Measurements from ENCODE around the gene IQCM.
"Not testable (repeated sequence)": the region's sequence is repeated elsewhere in the genome, so short reads cannot be mapped to it uniquely, and the experiment has no call there.

IQCM gene

GRCh38 chr4:149552601-149553000, 263.0 kb downstream of the IQCM start:
- H3K9me3 ChIP-seq, result no peaks in the 10 kb centered on the region
- no peaks in the 10 kb centered on the region for H3K36me3 ChIP-seq
- H3K4me2 ChIP-seq, result no peak overlapping the region
- no peaks in the 10 kb centered on the region for H4K20me1 ChIP-seq
- H3K4me3 ChIP-seq, result no peak overlapping the region
- H3K27me3 ChIP-seq, result no peaks in the 10 kb centered on the region
- TF ChIP-seq Cebpa-rat (IDR thresholded peaks at IDR 0.05), result no peak
- H3K4me1 ChIP-seq, result no peaks in the 10 kb centered on the region
- H3K27ac ChIP-seq, result no peak overlapping the region
- H3K9ac ChIP-seq, result no peak overlapping the region

GRCh38 chr4:149549911-149550310, 265.7 kb downstream of the IQCM start:
- no peak for TF ChIP-seq Cebpa-rat (IDR thresholded peaks at IDR 0.05)

DNA sequence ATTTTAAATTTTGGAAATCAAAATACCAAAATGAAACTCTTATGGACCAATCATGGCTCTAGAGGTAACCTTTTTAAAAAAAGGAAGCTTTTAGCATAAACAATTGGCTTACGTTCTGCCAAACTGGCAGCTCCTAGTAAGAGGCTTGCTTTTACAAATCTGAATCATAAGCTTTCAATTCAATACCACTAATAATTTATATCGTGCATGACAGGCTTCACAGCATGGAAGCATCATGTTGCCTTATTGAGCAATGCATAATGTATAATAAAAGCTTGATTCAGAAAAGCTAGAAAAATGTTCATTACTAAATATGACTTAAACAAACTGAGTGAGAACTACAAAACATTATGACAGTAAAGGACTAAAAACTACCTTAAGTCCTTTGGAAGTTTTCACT, 280.9 kb downstream of the IQCM start:
- Histone ChIP-seq H3K4me2 (no peak overlapping the region), H3K9me3 (peaks cover 7% of the 10 kb centered on the region; the same call in 1 of the 2 replicates), H3K4me3 (no peak overlapping the region), H3K27me3 (no peaks in the 10 kb centered on the region), H3K9ac (no peak overlapping the region), H3K4me1 (no peaks in the 10 kb centered on the region), H3K27ac (no peak overlapping the region), H3K36me3 (no peaks in the 10 kb centered on the region), H4K20me1 (no peaks in the 10 kb centered on the region)
- TF ChIP-seq Cebpa-rat (IDR thresholded peaks at IDR 0.05), result no peak

More at GRCh38 chr4:149549911-149550310, 265.7 kb downstream of the IQCM start:
- H3K27ac ChIP-seq, result no peak overlapping the region
- H3K9me3 ChIP-seq, result no peaks in the 10 kb centered on the region
- no peak overlapping the region for H3K9ac ChIP-seq
- no peaks in the 10 kb centered on the region for H4K20me1 ChIP-seq
- H3K4me3 ChIP-seq, result no peak overlapping the region
- no peaks in the 10 kb centered on the region for H3K27me3 ChIP-seq
- no peak overlapping the region for H3K4me2 ChIP-seq
- no peaks in the 10 kb centered on the region for H3K36me3 ChIP-seq
- H3K4me1 ChIP-seq, result no peaks in the 10 kb centered on the region

- Histone ChIP-seq H3K4me3 (no peak overlapping the region), H3K9me3 (peaks cover 3% of the 10 kb centered on the region; the same call in 1 of the 2 replicates), H3K27me3 (no peaks in the 10 kb centered on the region), H3K4me1 (no peaks in the 10 kb centered on the region), H3K9ac (no peak overlapping the region), H3K27ac (no peak overlapping the region), H4K20me1 (no peaks in the 10 kb centered on the region), H3K36me3 (no peaks in the 10 kb centered on the region), H3K4me2 (no peak overlapping the region)
- TF ChIP-seq Cebpa-rat (IDR thresholded peaks at IDR 0.05), result no peak
Measured at GRCh38 chr4:149531861-149532260, 283.8 kb downstream of the IQCM start.

DNA sequence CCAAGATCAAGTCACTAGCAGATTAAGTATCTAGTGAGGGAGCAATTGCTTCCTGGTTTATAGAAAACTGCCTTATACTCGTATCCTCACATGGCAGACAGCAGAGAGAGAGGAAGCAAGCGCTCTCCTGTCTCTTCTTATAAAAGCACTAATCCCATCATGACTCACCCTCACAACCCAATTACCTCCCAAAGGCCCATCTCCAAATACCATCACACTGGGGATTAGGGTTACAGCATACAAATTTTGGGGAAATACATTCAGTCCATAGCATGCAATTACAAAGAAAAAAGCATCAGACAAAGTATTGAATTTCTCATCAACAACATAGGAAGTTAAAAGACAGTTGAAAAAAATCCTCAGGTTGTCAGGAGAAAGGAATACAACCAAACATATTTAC, 292.6 kb downstream of the IQCM start:
- no peaks in the 10 kb centered on the region for H3K27me3 ChIP-seq
- no peak overlapping the region for H3K9ac ChIP-seq
- no peak for TF ChIP-seq Cebpa-rat (IDR thresholded peaks at IDR 0.05)
- no peak overlapping the region for H3K4me2 ChIP-seq
- H3K27ac ChIP-seq, result no peak overlapping the region
- no peaks in the 10 kb centered on the region for H4K20me1 ChIP-seq
- H3K4me3 ChIP-seq, result no peak overlapping the region
- H3K36me3 ChIP-seq, result no peaks in the 10 kb centered on the region
- H3K4me1 ChIP-seq, result no peaks in the 10 kb centered on the region
- H3K9me3 ChIP-seq, result no peaks in the 10 kb centered on the region

DNA sequence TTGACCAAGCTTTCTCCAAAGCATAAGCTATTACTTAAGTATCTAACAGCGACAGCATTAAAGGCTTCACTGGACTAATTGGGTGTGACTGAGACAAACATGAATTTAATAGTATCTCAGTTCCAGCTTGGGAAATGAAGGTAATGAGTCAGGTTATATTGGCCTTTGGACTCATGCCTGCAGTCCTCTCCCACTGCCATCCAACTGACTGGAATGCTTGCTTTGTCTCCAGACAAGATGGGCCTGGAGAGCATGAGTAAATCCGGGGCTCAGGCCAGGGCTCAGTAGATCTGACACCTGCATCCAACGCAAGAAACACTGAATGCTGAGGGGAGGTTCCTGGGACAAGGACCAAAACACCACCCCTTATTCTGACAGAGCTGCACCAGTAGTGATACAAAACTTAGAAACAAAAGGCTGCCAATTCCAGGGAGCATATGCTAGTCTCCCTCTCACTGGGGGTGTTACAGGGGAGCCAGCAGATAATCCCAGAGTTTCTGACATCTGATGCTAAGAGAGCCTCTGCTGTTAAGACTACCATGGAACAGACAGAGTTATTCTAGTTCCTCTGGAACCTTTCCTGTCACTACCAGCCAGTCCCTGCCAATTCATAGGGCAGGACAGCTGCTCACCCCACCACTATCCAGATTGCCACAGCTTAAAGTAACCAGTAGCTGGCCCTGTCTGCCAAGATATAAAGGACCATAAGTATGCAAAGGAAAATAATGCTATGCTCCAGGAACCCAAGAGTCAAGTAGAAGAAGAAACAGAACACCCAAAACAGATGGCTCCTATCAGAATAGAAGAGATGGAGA, 293.8 kb downstream of the IQCM start:
- Histone ChIP-seq H3K9me3 (no peaks in the 10 kb centered on the region), H3K36me3 (no peaks in the 10 kb centered on the region), H3K27me3 (no peaks in the 10 kb centered on the region), H3K9ac (no peak overlapping the region), H3K4me1 (no peaks in the 10 kb centered on the region), H3K4me2 (no peak overlapping the region), H4K20me1 (no peaks in the 10 kb centered on the region), H3K4me3 (no peak overlapping the region), H3K27ac (no peak overlapping the region)
- TF ChIP-seq Cebpa-rat (IDR thresholded peaks at IDR 0.05), result no peak

DNA sequence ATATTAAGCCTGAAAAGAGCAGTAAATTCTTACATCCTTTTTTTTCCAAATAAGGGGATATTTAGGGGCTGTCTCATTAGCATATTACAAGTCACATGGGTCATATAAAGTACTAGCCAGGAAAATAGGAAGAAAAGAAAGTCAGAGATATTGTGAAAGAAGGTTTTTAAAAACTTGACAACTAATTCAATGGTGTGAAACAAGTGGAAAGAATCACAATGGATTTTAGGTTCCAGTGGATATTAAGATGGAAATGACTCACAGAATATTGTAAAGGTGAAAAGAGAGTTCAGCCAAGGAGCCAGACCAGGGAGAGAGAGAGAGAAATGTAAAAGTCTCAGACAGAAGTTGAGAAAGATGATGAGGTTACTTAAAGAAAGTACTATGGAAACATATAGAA, 297.2 kb downstream of the IQCM start:
- no peak overlapping the region for H3K27ac ChIP-seq

GRCh38 chr4:149513081-149513480, 302.6 kb downstream of the IQCM start:
- peaks cover 3% of the 10 kb centered on the region; the same call in 1 of the 2 replicates for H3K9me3 ChIP-seq

More for the DNA sequence above, 297.2 kb downstream of the IQCM start:
- H3K36me3 ChIP-seq, result no peaks in the 10 kb centered on the region
- no peak overlapping the region for H3K9ac ChIP-seq
- TF ChIP-seq Cebpa-rat (IDR thresholded peaks at IDR 0.05), result no peak
- H3K27me3 ChIP-seq, result no peaks in the 10 kb centered on the region
- no peak overlapping the region for H3K4me3 ChIP-seq
- H3K4me1 ChIP-seq, result no peaks in the 10 kb centered on the region
- H3K4me2 ChIP-seq, result no peak overlapping the region
- H3K9me3 ChIP-seq, result no peaks in the 10 kb centered on the region
- no peaks in the 10 kb centered on the region for H4K20me1 ChIP-seq

DNA sequence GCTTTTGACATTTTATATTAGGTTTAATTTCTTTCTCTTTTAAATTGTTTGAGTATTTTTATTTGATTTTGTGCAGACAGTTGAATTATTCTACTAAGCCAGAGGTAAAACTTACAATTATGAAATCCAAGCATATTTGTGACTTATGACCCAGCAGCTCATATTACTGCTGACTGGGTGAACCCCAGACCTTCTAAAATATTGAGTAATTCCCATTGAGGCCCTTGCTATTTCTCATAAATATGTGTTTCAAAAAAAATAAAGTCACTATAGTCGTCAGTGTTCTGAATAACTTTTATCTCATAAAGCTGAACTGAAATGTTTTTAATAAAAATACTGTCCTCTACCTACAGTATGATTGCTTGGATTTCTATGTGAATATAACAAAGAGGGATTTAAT, 303.1 kb downstream of the IQCM start:
- Histone ChIP-seq H3K27ac (no peak overlapping the region), H4K20me1 (no peaks in the 10 kb centered on the region), H3K27me3 (no peaks in the 10 kb centered on the region), H3K36me3 (no peaks in the 10 kb centered on the region), H3K4me3 (no peak overlapping the region), H3K9ac (no peak overlapping the region), H3K9me3 (peaks cover 9% of the 10 kb centered on the region; the same call in 1 of the 2 replicates), H3K4me2 (no peak overlapping the region), H3K4me1 (no peaks in the 10 kb centered on the region)
- no peak for TF ChIP-seq Cebpa-rat (IDR thresholded peaks at IDR 0.05)

More at GRCh38 chr4:149513081-149513480, 302.6 kb downstream of the IQCM start:
- Histone ChIP-seq H4K20me1 (no peaks in the 10 kb centered on the region), H3K36me3 (no peaks in the 10 kb centered on the region), H3K4me2 (no peak overlapping the region), H3K4me3 (no peak overlapping the region), H3K27ac (no peak overlapping the region), H3K9ac (no peak overlapping the region), H3K4me1 (no peaks in the 10 kb centered on the region), H3K27me3 (no peaks in the 10 kb centered on the region)
- TF ChIP-seq Cebpa-rat (IDR thresholded peaks at IDR 0.05), result no peak

- Histone ChIP-seq H3K27me3 (no peaks in the 10 kb centered on the region), H4K20me1 (no peaks in the 10 kb centered on the region), H3K4me1 (no peaks in the 10 kb centered on the region), H3K4me2 (no peak overlapping the region), H3K4me3 (no peak overlapping the region), H3K27ac (no peak overlapping the region), H3K36me3 (no peaks in the 10 kb centered on the region), H3K9ac (no peak overlapping the region), H3K9me3 (peaks cover 9% of the 10 kb centered on the region; the same call in 1 of the 2 replicates)
- TF ChIP-seq Cebpa-rat (IDR thresholded peaks at IDR 0.05), result no peak
Measured at GRCh38 chr4:149511558-149512298, 303.9 kb downstream of the IQCM start.

DNA sequence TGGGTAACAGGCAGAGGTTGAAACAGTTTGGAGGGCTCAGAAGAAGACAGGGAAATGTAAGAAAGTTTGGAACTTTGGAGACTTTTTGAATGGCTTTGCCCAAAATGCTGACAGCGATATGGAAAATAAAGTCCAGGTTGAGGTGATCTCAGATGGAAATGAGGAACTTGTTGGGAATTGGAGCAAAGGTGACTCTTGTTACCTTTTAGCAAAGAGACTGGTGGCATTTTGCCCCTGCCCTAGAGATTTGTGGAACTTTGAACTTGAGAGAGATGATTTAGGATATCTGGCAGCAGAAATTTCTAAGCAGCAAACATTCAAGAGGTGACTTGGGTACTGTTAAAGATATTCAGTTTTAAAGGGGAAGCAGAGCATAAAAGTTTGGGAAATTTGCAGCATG, 308.3 kb downstream of the IQCM start:
- not testable (repeated sequence) for H3K9me3 ChIP-seq, H3K27me3 ChIP-seq, H3K4me2 ChIP-seq, H3K4me3 ChIP-seq, H3K27ac ChIP-seq, H3K36me3 ChIP-seq, H3K4me1 ChIP-seq, H3K9ac ChIP-seq, H4K20me1 ChIP-seq
